22Rv1 (cell line): ENCODE measurements around the gene RHBDF2.

Experiments used
- ZFX ChIP-seq: fragments of 450-650 bp; IDR thresholded peaks from 2 replicates; pipeline ENCODE4 v1.6.1; 2017; ENCODE audit warnings: antibody characterized with exemption, borderline replicate concordance
- TF ChIP-seq, protein P1 (sequence below): fragments of 450-650 bp; IDR thresholded peaks from 2 replicates; pipeline ENCODE4 v1.5.1; 2017; ENCODE audit warnings: mild to moderate bottlenecking

DNA sequence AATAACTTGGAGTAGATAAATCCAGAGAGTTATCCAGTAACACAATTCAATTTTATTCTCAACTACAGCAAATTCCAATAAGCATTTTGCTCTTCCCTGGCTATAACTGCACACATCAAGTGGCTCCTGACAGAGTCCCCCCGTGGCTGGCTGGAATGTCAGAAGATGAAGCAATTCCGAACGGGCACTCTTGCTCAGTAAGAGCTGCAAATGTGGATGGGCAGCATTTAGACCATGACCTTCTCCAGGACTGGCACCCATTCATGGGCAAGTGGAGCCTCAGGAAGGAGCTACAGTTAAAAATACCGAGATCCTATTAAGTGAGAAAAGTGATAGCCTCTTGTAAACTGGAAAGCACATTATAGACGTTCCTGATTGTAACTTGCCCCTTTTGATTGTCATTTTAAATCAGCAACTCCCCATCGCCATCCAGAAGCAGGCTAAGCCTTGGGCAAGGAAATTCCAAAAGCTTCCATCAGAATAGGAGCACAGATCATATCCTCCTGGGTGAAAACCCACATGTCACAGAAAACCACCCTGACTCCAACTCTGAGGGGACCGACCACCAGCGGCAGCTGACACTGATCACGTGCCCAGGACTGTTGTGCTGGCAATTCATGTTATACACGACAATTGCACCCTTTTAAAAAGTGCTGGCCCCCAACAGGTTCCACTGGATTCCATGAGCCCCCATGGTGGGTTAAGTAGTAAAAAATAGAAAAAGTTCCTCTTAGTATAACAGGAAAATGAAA, 55.4 kb downstream of the RHBDF2 start:
- TF ChIP-seq, protein P1, sequence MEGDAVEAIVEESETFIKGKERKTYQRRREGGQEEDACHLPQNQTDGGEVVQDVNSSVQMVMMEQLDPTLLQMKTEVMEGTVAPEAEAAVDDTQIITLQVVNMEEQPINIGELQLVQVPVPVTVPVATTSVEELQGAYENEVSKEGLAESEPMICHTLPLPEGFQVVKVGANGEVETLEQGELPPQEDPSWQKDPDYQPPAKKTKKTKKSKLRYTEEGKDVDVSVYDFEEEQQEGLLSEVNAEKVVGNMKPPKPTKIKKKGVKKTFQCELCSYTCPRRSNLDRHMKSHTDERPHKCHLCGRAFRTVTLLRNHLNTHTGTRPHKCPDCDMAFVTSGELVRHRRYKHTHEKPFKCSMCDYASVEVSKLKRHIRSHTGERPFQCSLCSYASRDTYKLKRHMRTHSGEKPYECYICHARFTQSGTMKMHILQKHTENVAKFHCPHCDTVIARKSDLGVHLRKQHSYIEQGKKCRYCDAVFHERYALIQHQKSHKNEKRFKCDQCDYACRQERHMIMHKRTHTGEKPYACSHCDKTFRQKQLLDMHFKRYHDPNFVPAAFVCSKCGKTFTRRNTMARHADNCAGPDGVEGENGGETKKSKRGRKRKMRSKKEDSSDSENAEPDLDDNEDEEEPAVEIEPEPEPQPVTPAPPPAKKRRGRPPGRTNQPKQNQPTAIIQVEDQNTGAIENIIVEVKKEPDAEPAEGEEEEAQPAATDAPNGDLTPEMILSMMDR: no peak
- TF ChIP-seq ZFX: no peak
